ENCODE results near the gene STXBP2.

The STXBP2 gene

DNA sequence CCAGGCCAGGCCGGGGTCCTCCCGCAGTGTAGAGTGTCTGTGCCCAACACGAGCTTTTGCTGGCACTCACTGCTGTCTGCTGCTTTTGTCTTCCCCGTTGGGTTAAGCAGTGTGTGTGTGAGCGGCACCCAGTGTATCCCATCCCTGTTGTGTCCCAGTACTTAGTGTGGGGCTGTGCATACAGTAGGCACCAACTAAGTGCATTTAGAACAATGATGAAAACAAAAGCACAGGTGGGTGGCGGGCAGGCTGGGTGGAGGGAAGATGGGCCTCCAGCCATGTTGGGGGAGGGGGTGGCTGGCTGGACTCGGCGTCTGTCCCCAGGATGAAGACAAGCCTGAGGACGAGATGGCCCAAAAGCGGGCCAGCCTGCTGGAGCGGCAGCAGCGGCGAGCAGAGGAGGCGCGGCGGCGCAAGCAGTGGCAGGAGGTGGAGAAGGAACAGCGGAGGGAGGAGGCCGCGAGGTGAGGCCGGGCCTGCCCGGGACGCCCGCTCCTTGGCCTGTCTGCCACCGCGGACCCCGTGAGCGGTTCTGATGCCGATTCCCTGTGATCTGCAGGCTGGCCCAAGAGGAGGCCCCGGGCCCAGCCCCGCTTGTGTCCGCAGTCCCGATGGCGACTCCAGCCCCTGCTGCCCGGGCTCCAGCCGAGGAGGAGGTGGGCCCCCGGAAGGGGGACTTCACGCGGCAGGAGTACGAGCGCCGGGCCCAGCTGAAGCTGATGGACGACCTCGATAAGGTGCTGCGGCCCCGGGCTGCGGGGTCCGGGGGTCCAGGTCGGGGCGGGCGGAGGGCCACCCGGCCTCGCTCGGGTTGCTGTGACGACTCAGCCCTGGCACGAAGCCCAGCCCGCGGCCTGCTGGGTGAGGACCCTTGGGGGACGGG, 21.8 kb upstream of the STXBP2 start:
- Histone ChIP-seq H2AFZ (ENCODE audit: low read depth, low read length) (no peak overlapping the region), H3K9ac (ENCODE audit: low read length) (no peak overlapping the region), H3K79me2 (ENCODE audit: low read length) (no peaks in the 10 kb centered on the region), H3K27ac (ENCODE audit: low read length) (no peak overlapping the region), H3K4me3 (ENCODE audit: low read length) (no peak overlapping the region), H4K20me1 (ENCODE audit: insufficient read depth, low read length) (no peaks in the 10 kb centered on the region), H3K4me2 (ENCODE audit: low read length) (no peak overlapping the region), H3K4me1 (ENCODE audit: low read length) (no peaks in the 10 kb centered on the region), H3K27me3 (ENCODE audit: low read depth, low read length) (no peaks in the 10 kb centered on the region), H3K9me3 (ENCODE audit: insufficient read depth, low read length) (no peaks in the 10 kb centered on the region), H3K36me3 (replicated peaks; ENCODE audit: low read depth, low read length) (peaks cover 8% of the 10 kb centered on the region)
- TF ChIP-seq EZH2phosphoT487 (IDR thresholded peaks at IDR 0.05; ENCODE audit: low read depth): no peak
- TF ChIP-seq, protein P1, sequence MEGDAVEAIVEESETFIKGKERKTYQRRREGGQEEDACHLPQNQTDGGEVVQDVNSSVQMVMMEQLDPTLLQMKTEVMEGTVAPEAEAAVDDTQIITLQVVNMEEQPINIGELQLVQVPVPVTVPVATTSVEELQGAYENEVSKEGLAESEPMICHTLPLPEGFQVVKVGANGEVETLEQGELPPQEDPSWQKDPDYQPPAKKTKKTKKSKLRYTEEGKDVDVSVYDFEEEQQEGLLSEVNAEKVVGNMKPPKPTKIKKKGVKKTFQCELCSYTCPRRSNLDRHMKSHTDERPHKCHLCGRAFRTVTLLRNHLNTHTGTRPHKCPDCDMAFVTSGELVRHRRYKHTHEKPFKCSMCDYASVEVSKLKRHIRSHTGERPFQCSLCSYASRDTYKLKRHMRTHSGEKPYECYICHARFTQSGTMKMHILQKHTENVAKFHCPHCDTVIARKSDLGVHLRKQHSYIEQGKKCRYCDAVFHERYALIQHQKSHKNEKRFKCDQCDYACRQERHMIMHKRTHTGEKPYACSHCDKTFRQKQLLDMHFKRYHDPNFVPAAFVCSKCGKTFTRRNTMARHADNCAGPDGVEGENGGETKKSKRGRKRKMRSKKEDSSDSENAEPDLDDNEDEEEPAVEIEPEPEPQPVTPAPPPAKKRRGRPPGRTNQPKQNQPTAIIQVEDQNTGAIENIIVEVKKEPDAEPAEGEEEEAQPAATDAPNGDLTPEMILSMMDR (IDR thresholded peaks at IDR 0.05; ENCODE audit: low read depth, low read length): no peak

DNA sequence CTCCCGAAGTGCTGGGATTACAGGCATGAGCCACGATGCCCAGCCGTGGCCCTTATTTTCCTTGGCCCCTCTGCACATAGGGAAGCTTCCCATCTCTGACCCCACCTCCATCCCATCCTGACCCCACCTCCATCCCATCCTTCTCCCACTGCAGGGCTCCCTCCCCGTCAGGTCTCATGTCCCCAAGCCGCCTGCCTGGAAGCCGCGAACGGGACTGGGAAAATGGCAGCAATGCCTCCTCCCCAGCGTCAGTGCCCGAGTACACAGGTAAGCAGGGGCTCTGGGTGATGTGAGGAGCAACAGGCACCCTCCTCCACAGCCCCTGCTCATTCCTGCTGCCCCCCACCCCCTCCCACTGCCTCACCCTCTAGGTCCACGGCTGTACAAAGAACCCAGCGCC, 19.7 kb upstream of the STXBP2 start:
- no peaks in the 10 kb centered on the region for H3K4me1 ChIP-seq (ENCODE audit: low read length)
- peaks cover 16% of the 10 kb centered on the region for H3K36me3 ChIP-seq (replicated peaks; ENCODE audit: low read depth, low read length)
- H3K27me3 ChIP-seq (ENCODE audit: low read depth, low read length): no peaks in the 10 kb centered on the region
- TF ChIP-seq EZH2phosphoT487 (IDR thresholded peaks at IDR 0.05; ENCODE audit: low read depth): no peak
- TF ChIP-seq, protein P1 (IDR thresholded peaks at IDR 0.05; ENCODE audit: low read depth, low read length): no peak
- H3K9me3 ChIP-seq (ENCODE audit: insufficient read depth, low read length): no peaks in the 10 kb centered on the region
- no peak overlapping the region for H2AFZ ChIP-seq (ENCODE audit: low read depth, low read length)
- H3K79me2 ChIP-seq (ENCODE audit: low read length): no peaks in the 10 kb centered on the region
- H3K27ac ChIP-seq (ENCODE audit: low read length): no peak overlapping the region
- no peak overlapping the region for H3K9ac ChIP-seq (ENCODE audit: low read length)
- H4K20me1 ChIP-seq (ENCODE audit: insufficient read depth, low read length): no peaks in the 10 kb centered on the region
- no peak overlapping the region for H3K4me3 ChIP-seq (ENCODE audit: low read length)
- no peak overlapping the region for H3K4me2 ChIP-seq (ENCODE audit: low read length)

DNA sequence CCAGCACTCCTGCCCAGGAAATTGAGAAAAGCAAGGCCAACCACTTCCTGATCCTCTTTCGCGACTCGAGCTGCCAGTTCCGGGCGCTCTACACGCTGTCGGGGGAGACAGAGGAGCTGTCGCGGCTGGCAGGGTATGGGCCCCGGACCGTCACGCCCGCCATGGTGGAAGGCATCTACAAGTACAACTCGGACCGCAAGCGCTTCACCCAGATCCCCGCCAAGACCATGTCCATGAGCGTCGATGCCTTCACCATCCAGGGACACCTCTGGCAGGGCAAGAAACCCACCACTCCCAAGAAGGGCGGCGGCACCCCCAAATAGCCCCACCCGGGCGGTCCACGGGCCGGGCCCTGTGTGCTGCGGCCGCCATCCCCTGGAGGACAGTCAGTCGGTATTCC, 19.2 kb upstream of the STXBP2 start:
- H3K4me3 ChIP-seq (ENCODE audit: low read length): no peak overlapping the region
- H4K20me1 ChIP-seq (ENCODE audit: insufficient read depth, low read length): no peaks in the 10 kb centered on the region
- H3K4me2 ChIP-seq (ENCODE audit: low read length): no peak overlapping the region
- no peak for TF ChIP-seq EZH2phosphoT487 (IDR thresholded peaks at IDR 0.05; ENCODE audit: low read depth)
- TF ChIP-seq, protein P1 (IDR thresholded peaks at IDR 0.05; ENCODE audit: low read depth, low read length): no peak
- no peaks in the 10 kb centered on the region for H3K79me2 ChIP-seq (ENCODE audit: low read length)
- peaks cover 20% of the 10 kb centered on the region for H3K36me3 ChIP-seq (replicated peaks; ENCODE audit: low read depth, low read length)
- no peak overlapping the region for H3K9ac ChIP-seq (ENCODE audit: low read length)
- H3K27me3 ChIP-seq (ENCODE audit: low read depth, low read length): no peaks in the 10 kb centered on the region
- H3K27ac ChIP-seq (ENCODE audit: low read length): no peak overlapping the region
- H3K4me1 ChIP-seq (ENCODE audit: low read length): no peaks in the 10 kb centered on the region
- H2AFZ ChIP-seq (ENCODE audit: low read depth, low read length): no peak overlapping the region
- no peaks in the 10 kb centered on the region for H3K9me3 ChIP-seq (ENCODE audit: insufficient read depth, low read length)

DNA sequence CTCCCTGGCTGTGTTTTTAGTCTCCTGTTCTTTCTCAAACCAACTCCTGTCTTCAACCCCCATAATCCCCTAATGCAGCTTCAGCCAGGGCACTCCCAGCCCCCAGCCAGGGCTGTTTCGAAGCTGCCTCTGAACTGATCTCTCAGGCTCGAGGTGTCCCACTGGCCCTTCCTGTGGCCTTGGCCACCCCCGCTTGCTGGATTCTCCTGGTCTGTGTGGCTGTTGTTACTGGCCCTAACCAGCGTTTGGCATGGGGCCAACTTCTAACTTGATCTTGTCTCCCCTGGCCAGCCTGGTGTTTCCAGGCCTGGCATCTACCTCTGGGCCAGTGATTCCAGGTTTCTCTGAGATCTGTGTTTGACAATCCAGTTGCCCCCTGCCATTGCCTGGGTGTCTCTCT, 18.6 kb upstream of the STXBP2 start:
- no peaks in the 10 kb centered on the region for H3K4me1 ChIP-seq (ENCODE audit: low read length)
- no peaks in the 10 kb centered on the region for H4K20me1 ChIP-seq (ENCODE audit: insufficient read depth, low read length)
- no peaks in the 10 kb centered on the region for H3K9me3 ChIP-seq (ENCODE audit: insufficient read depth, low read length)
- no peak overlapping the region for H3K9ac ChIP-seq (ENCODE audit: low read length)
- H3K79me2 ChIP-seq (ENCODE audit: low read length): no peaks in the 10 kb centered on the region
- no peak overlapping the region for H3K27ac ChIP-seq (ENCODE audit: low read length)
- H3K27me3 ChIP-seq (ENCODE audit: low read depth, low read length): no peaks in the 10 kb centered on the region
- peaks cover 24% of the 10 kb centered on the region for H3K36me3 ChIP-seq (replicated peaks; ENCODE audit: low read depth, low read length)
- TF ChIP-seq, protein P1 (IDR thresholded peaks at IDR 0.05; ENCODE audit: low read depth, low read length): no peak
- TF ChIP-seq EZH2phosphoT487 (IDR thresholded peaks at IDR 0.05; ENCODE audit: low read depth): no peak
- H2AFZ ChIP-seq (ENCODE audit: low read depth, low read length): no peak overlapping the region
- H3K4me3 ChIP-seq (ENCODE audit: low read length): no peak overlapping the region
- H3K4me2 ChIP-seq (ENCODE audit: low read length): no peak overlapping the region
